EH (cell line): ENCODE results near the gene SH3PXD2B.
"Not testable (repeated sequence)": the region's sequence is repeated elsewhere in the genome, so short reads cannot be mapped to it uniquely, and the experiment has no call there.

Source experiments
- DNase-seq: peaks from one replicate; pipeline ENCODE4 v3.0.0-alpha.2; 2015; ENCODE audit warnings: low read depth

SH3PXD2B gene

GRCh38 chr5:172368699-172369098, 85.6 kb downstream of the SH3PXD2B start:
- DNase-seq = not testable (repeated sequence)

- no peak for DNase-seq
These were observed 88.2 kb downstream of the SH3PXD2B start for GRCh38 chr5:172365948-172366608.

- DNase-seq = peak; percentile 27
These were observed 89.6 kb downstream of the SH3PXD2B start for GRCh38 chr5:172364773-172365172.

- DNase-seq = peak; percentile 8
These were observed 91.6 kb downstream of the SH3PXD2B start for GRCh38 chr5:172362755-172363154.

GRCh38 chr5:172361566-172362238, 92.6 kb downstream of the SH3PXD2B start:
- DNase-seq = peak; percentile 100

- no peak for DNase-seq
These were observed 96.0 kb downstream of the SH3PXD2B start for GRCh38 chr5:172358345-172358744.

GRCh38 chr5:172356527-172356926, 97.8 kb downstream of the SH3PXD2B start:
- DNase-seq = no peak

- DNase-seq = no peak
These were observed 98.3 kb downstream of the SH3PXD2B start for GRCh38 chr5:172356047-172356446.

GRCh38 chr5:172353846-172354245, 100.5 kb downstream of the SH3PXD2B start:
- no peak for DNase-seq

- DNase-seq = no peak
These were observed 101.0 kb downstream of the SH3PXD2B start for GRCh38 chr5:172353271-172353812.

GRCh38 chr5:172352526-172352925, 101.8 kb downstream of the SH3PXD2B start:
- not testable (repeated sequence) for DNase-seq

- no peak for DNase-seq
These were observed 103.0 kb downstream of the SH3PXD2B start for GRCh38 chr5:172351240-172351778.

GRCh38 chr5:172350212-172351181, 103.8 kb downstream of the SH3PXD2B start:
- DNase-seq = no peak

GRCh38 chr5:172348733-172349132, 105.6 kb downstream of the SH3PXD2B start:
- DNase-seq = not testable (repeated sequence)

- no peak for DNase-seq
These were observed 106.2 kb downstream of the SH3PXD2B start for GRCh38 chr5:172348084-172348483.

- DNase-seq = no peak
These were observed 106.8 kb downstream of the SH3PXD2B start for GRCh38 chr5:172347496-172348052.

- no peak for DNase-seq
These were observed 108.4 kb downstream of the SH3PXD2B start for GRCh38 chr5:172345881-172346280.

GRCh38 chr5:172344855-172345409, 109.4 kb downstream of the SH3PXD2B start:
- no peak for DNase-seq

GRCh38 chr5:172343741-172344140, 110.6 kb downstream of the SH3PXD2B start:
- no peak for DNase-seq

GRCh38 chr5:172342918-172343317, 111.4 kb downstream of the SH3PXD2B start:
- no peak for DNase-seq
